A549 treated with RU486 at 1 μM for 4 hours (cell line): Measurements from ENCODE around the gene KCNJ16. TPM values are rescaled to one million over a fixed set of nuclear protein-coding genes. Genes with fewer than 3 reads are reported as not detected.

Experiments
- total RNA-seq: library from RNA; stranded (reverse); fragments of 200-300 nt; extraction: Qiagen RNA extraction; gene quantifications from 5 replicates; pipeline ENCODE4 v1.2.3, GENCODE V29; 2022; ENCODE audit warnings: low read depth

KCNJ16 gene
- total RNA-seq = 0.03 to 0.21 TPM (median 0.10 TPM) in 5 replicates

GRCh38 chr17:70074956-70075355 is at the start of gene KCNJ16:
KCNJ16 (plus strand) TSS chr17:70075225; CDS start chr17:70132088, 56,863 bp downstream.

GRCh38 chr17:70168977-70169708 is 94.1 kb downstream of the KCNJ16 start, which contains the start of gene KCNJ2:
KCNJ2 (plus strand) TSS chr17:70169532; CDS start chr17:70175040, 5,508 bp downstream.

Other genes with a start within 250 kb of the KCNJ16 start
- 0.05 to 0.13 TPM (median 0.09 TPM) in 5 replicates for gene KCNJ2, start 94.3 kb downstream of the KCNJ16 start, total RNA-seq